H1 (cell line): ENCODE measurements around the gene CYBRD1. TPM values are rescaled to one million over a fixed set of nuclear protein-coding genes. Genes with fewer than 3 reads are reported as not detected.

Source experiments
- CBX5 ChIP-seq: fragments of 300-800, 300-1000 bp; sonication (generic); IDR thresholded peaks from 2 replicates; pipeline ENCODE4 v1.7.1; 2016; ENCODE audit warnings: antibody characterized with exemption, low read length, low read depth
- TCF12 ChIP-seq: IDR thresholded peaks from 2 replicates; pipeline ENCODE4 v1.6.1; 2011; ENCODE audit warnings: low read depth, mild to moderate bottlenecking, low read length
- polyA plus RNA-seq, 7 experiments: library from polyadenylated mRNA; depleted of rRNA in 3 of 7; stranded (reverse) in 5 of 7; unstranded in 2 of 7; fragments of >200 nt in 5 of 7; fragments of 200-250 nt in 2 of 7; gene quantifications; 1 replicate in 5 of 7; 2 replicates in 1 of 7; 4 replicates in 1 of 7; pipeline versions ENCODE4 v1.2.1 to v1.2.3, GENCODE V29; 2011 to 2013; ENCODE audit warnings: missing spikeins in 2 of 7, mixed read lengths in 2 of 7
- total RNA-seq: library from RNA; stranded (reverse); fragmentation: NEBNext Ultra II Directional; extraction: Animal tissue kit (Norgen Biotek cat#: 25700); gene quantifications from 2 replicates; pipeline ENCODE4 v1.2.1, GENCODE V29; 2021
- TF ChIP-seq, protein P1 (sequence below): fragments of 300-600 bp; sonication (generic); IDR thresholded peaks from 2 replicates; pipeline ENCODE4 v1.7.1; 2012; ENCODE audit warnings: low read length, moderate library complexity, mild to moderate bottlenecking, inconsistent platforms; ENCODE audit not compliant: insufficient replicate concordance

Gene CYBRD1
- total and polyA plus RNA-seq, 2 of the 8 experiments (the other 6 are each of a cell fraction or from before 2014, with no cell fraction given) = 10.7 to 12.6 TPM

DNA sequence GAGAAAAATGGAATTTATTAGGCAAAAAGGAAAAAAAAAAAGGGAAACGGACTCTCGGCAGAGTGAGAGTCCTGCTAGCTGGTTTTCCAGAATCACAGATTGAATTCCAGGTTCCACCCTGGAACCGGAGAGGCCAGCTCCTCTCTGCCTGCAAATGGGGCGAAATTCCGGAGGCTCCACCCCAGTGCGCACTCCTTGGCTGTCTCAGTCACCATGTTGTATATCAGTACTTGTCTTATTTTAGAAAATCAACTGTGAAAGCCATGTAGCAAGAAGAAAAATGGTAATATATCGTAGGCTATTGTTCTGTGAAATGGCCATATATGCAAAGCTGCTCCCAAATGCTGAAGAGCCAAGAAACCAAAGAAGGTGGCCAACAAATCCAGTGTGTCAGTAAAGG is 49.4 kb downstream of the CYBRD1 start (continued):
- TF ChIP-seq, protein P1, sequence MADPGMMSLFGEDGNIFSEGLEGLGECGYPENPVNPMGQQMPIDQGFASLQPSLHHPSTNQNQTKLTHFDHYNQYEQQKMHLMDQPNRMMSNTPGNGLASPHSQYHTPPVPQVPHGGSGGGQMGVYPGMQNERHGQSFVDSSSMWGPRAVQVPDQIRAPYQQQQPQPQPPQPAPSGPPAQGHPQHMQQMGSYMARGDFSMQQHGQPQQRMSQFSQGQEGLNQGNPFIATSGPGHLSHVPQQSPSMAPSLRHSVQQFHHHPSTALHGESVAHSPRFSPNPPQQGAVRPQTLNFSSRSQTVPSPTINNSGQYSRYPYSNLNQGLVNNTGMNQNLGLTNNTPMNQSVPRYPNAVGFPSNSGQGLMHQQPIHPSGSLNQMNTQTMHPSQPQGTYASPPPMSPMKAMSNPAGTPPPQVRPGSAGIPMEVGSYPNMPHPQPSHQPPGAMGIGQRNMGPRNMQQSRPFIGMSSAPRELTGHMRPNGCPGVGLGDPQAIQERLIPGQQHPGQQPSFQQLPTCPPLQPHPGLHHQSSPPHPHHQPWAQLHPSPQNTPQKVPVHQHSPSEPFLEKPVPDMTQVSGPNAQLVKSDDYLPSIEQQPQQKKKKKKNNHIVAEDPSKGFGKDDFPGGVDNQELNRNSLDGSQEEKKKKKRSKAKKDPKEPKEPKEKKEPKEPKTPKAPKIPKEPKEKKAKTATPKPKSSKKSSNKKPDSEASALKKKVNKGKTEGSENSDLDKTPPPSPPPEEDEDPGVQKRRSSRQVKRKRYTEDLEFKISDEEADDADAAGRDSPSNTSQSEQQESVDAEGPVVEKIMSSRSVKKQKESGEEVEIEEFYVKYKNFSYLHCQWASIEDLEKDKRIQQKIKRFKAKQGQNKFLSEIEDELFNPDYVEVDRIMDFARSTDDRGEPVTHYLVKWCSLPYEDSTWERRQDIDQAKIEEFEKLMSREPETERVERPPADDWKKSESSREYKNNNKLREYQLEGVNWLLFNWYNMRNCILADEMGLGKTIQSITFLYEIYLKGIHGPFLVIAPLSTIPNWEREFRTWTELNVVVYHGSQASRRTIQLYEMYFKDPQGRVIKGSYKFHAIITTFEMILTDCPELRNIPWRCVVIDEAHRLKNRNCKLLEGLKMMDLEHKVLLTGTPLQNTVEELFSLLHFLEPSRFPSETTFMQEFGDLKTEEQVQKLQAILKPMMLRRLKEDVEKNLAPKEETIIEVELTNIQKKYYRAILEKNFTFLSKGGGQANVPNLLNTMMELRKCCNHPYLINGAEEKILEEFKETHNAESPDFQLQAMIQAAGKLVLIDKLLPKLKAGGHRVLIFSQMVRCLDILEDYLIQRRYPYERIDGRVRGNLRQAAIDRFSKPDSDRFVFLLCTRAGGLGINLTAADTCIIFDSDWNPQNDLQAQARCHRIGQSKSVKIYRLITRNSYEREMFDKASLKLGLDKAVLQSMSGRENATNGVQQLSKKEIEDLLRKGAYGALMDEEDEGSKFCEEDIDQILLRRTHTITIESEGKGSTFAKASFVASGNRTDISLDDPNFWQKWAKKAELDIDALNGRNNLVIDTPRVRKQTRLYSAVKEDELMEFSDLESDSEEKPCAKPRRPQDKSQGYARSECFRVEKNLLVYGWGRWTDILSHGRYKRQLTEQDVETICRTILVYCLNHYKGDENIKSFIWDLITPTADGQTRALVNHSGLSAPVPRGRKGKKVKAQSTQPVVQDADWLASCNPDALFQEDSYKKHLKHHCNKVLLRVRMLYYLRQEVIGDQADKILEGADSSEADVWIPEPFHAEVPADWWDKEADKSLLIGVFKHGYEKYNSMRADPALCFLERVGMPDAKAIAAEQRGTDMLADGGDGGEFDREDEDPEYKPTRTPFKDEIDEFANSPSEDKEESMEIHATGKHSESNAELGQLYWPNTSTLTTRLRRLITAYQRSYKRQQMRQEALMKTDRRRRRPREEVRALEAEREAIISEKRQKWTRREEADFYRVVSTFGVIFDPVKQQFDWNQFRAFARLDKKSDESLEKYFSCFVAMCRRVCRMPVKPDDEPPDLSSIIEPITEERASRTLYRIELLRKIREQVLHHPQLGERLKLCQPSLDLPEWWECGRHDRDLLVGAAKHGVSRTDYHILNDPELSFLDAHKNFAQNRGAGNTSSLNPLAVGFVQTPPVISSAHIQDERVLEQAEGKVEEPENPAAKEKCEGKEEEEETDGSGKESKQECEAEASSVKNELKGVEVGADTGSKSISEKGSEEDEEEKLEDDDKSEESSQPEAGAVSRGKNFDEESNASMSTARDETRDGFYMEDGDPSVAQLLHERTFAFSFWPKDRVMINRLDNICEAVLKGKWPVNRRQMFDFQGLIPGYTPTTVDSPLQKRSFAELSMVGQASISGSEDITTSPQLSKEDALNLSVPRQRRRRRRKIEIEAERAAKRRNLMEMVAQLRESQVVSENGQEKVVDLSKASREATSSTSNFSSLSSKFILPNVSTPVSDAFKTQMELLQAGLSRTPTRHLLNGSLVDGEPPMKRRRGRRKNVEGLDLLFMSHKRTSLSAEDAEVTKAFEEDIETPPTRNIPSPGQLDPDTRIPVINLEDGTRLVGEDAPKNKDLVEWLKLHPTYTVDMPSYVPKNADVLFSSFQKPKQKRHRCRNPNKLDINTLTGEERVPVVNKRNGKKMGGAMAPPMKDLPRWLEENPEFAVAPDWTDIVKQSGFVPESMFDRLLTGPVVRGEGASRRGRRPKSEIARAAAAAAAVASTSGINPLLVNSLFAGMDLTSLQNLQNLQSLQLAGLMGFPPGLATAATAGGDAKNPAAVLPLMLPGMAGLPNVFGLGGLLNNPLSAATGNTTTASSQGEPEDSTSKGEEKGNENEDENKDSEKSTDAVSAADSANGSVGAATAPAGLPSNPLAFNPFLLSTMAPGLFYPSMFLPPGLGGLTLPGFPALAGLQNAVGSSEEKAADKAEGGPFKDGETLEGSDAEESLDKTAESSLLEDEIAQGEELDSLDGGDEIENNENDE = no peak
- no peak for TF ChIP-seq CBX5
- no peak for TF ChIP-seq TCF12
